HepG2 (cell line): ENCODE measurements around the gene OPRL1. TPM values are rescaled to one million over a fixed set of nuclear protein-coding genes. Genes with fewer than 3 reads are reported as not detected.

ENCODE experiments used
- ATF1 ChIP-seq: IDR thresholded peaks from 2 replicates; pipeline ENCODE4 v1.6.1; 2016; ENCODE audit warnings: mild to moderate bottlenecking, control low read depth
- HHEX ChIP-seq: IDR thresholded peaks from 2 replicates; pipeline ENCODE4 v1.6.1; 2016; ENCODE audit warnings: control low read depth
- MXD1 ChIP-seq: sonication (generic); formaldehyde crosslinking; IDR thresholded peaks from 2 replicates; pipeline ENCODE4 v1.4.0; 2020; ENCODE audit warnings: mild to moderate bottlenecking, missing genetic modification reagents
- NR3C1 ChIP-seq: sonication (generic); formaldehyde crosslinking; IDR thresholded peaks from 2 replicates; pipeline ENCODE4 v1.4.0; 2020; ENCODE audit warnings: missing genetic modification reagents
- RXRA ChIP-seq: sonication (generic); formaldehyde crosslinking; IDR thresholded peaks from 2 replicates; pipeline ENCODE4 v1.5.1; 2020; ENCODE audit warnings: missing genetic modification reagents
- SMC3 ChIP-seq: IDR thresholded peaks from 2 replicates; pipeline ENCODE4 v1.6.1; 2011; ENCODE audit warnings: low read length, improper control_type of control experiment
- TFE3 ChIP-seq: IDR thresholded peaks from 2 replicates; pipeline ENCODE4 v1.6.1; 2016
- ZBTB10 ChIP-seq: sonication (generic); formaldehyde crosslinking; IDR thresholded peaks from 2 replicates; pipeline ENCODE4 v1.4.0; 2020; ENCODE audit warnings: missing genetic modification reagents, borderline replicate concordance
- ZBTB40 ChIP-seq, 2 experiments: fragments of 450-650 bp in 1 of 2; sonication (generic) in 1 of 2; formaldehyde crosslinking in 1 of 2; IDR thresholded peaks; 2 replicates each; pipeline versions ENCODE4 v1.6.1 to v1.8.0; 2016 to 2022; ENCODE audit warnings: antibody characterized with exemption in 1 of 2, mild to moderate bottlenecking in 1 of 2, missing genetic modification reagents in 1 of 2
- ZNF30 ChIP-seq: sonication (generic); formaldehyde crosslinking; IDR thresholded peaks from 2 replicates; pipeline ENCODE4 v1.5.0; 2020; ENCODE audit warnings: mild to moderate bottlenecking, missing genetic modification reagents
- ZNF674 ChIP-seq: sonication (generic); formaldehyde crosslinking; IDR thresholded peaks from 2 replicates; pipeline ENCODE4 v1.5.0; 2020; ENCODE audit warnings: low read depth, mild to moderate bottlenecking, missing genetic modification reagents
- polyA plus RNA-seq, 8 experiments: library from polyadenylated mRNA; depleted of rRNA in 3 of 8; stranded (reverse) in 7 of 8; unstranded in 1 of 8; fragments of >200 nt; fragmentation: Illumina TruSeq in 4 of 8; extraction: Trizol in 4 of 8; gene quantifications; 2 replicates each; pipeline versions ENCODE4 v1.2.1 to v1.2.3, GENCODE V29; 2011 to 2016; ENCODE audit warnings: low read depth in 4 of 8, missing spikeins in 1 of 8, mixed read lengths in 1 of 8; ENCODE audit not compliant: insufficient read depth in 1 of 8
- total RNA-seq, 5 experiments: library from RNA; depleted of rRNA; stranded (reverse); fragments of >200 nt; fragmentation: Illumina TruSeq; extraction: Trizol; gene quantifications; 2 replicates each; pipeline ENCODE4 v1.2.3, GENCODE V29; 2016; ENCODE audit warnings: low read depth in 1 of 5
- TF ChIP-seq, protein P1 (sequence below): sonication (generic); formaldehyde crosslinking; IDR thresholded peaks from 2 replicates; pipeline ENCODE4 v1.4.0; 2020; ENCODE audit warnings: missing genetic modification reagents; ENCODE audit errors: not compliant biosample characterization
- TF ChIP-seq, protein P2 (sequence below): sonication (generic); formaldehyde crosslinking; IDR thresholded peaks from 2 replicates; pipeline ENCODE4 v1.5.0; 2020; ENCODE audit warnings: missing genetic modification reagents

OPRL1 gene
- total and polyA plus RNA-seq, 2 of the 13 experiments (the other 11 are each of a cell fraction or from before 2014, with no cell fraction given) = 0.35 to 0.71 TPM

- no peak for TF ChIP-seq ZBTB40 (IDR thresholded peaks at IDR 0.05)
- no peak; the same call in 1 of the 2 replicates for TF ChIP-seq ZBTB40 (CRISPR knock-in tag; IDR thresholded peaks at IDR 0.05)
- TF ChIP-seq ATF1 (CRISPR knock-in tag) = no peak
- peak; percentile 42; the same call in 1 of the 2 replicates for TF ChIP-seq ZBTB10 (CRISPR knock-in tag)
- TF ChIP-seq TFE3 (CRISPR knock-in tag) = no peak
- TF ChIP-seq, protein P1, sequence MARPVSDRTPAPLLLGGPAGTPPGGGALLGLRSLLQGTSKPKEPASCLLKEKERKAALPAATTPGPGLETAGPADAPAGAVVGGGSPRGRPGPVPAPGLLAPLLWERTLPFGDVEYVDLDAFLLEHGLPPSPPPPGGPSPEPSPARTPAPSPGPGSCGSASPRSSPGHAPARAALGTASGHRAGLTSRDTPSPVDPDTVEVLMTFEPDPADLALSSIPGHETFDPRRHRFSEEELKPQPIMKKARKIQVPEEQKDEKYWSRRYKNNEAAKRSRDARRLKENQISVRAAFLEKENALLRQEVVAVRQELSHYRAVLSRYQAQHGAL (CRISPR knock-in tag) = no peak
- TF ChIP-seq ZNF30 (CRISPR knock-in tag) = no peak
- TF ChIP-seq MXD1 (CRISPR knock-in tag) = no peak
- no peak for TF ChIP-seq HHEX (CRISPR knock-in tag)
- TF ChIP-seq, protein P2, sequence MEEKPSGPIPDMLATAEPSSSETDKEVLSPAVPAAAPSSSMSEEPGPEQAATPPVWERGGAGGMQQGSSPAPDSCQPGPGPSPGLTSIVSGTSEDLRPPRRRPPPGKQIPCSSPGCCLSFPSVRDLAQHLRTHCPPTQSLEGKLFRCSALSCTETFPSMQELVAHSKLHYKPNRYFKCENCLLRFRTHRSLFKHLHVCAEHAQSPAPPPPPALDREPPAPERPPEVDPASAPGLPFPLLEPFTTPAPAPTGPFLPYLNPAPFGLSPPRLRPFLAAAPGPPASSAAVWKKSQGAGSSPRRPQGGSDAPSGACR = peak; percentile 56; the same call in 1 of the 2 replicates
- TF ChIP-seq ZNF674 (CRISPR knock-in tag) = no peak
- no peak for TF ChIP-seq SMC3
- 0 out of 2 replicates have a peak, but pooled peaks have one; percentile 30 for TF ChIP-seq RXRA
- no peak for TF ChIP-seq NR3C1 (CRISPR knock-in tag)
Observed at GRCh38 chr20:64041040-64041780, 38.7 kb upstream of the OPRL1 start (continued).
